A549 treated with CpdA at 1 μM for 4 hours (cell line): ENCODE results near the gene PLIN1. TPM values are rescaled to one million over a fixed set of nuclear protein-coding genes. Genes with fewer than 3 reads are reported as not detected.

ENCODE experiments used
- total RNA-seq: library from RNA; stranded (reverse); fragments of 200-300 nt; extraction: Qiagen RNA extraction; gene quantifications from 5 replicates; pipeline ENCODE4 v1.2.3, GENCODE V29; 2022; ENCODE audit warnings: low read depth

Gene PLIN1, protein sequence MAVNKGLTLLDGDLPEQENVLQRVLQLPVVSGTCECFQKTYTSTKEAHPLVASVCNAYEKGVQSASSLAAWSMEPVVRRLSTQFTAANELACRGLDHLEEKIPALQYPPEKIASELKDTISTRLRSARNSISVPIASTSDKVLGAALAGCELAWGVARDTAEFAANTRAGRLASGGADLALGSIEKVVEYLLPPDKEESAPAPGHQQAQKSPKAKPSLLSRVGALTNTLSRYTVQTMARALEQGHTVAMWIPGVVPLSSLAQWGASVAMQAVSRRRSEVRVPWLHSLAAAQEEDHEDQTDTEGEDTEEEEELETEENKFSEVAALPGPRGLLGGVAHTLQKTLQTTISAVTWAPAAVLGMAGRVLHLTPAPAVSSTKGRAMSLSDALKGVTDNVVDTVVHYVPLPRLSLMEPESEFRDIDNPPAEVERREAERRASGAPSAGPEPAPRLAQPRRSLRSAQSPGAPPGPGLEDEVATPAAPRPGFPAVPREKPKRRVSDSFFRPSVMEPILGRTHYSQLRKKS
- total RNA-seq = 0.06 to 0.11 TPM (median 0.08 TPM) in 3 of 5 replicates, not detected in the others

DNA sequence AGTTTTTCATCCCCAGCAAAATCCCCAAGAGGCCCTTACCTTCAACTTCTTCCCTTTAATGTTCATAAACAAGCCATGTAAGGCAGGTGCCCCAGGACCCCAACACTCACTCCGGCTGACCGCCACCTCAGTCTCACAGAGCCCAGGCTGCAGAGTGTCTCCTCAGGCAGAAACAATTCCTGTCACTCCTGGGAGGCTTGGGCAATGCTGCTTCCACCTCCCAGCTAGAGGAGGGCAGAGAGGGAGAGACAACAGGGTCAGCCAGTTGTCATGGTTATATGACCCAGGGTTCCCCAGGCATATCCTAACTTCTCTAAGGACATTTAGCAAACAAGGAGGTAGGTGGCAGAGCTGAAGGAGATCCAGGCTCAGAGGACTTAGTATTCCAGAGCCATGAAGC lies at the start of gene PLIN1:
Gene PLIN1 (minus strand): TSS at position 156 of the 400 bp plus-strand sequence. CDS start 1,878 bp downstream, outside the sequence.

DNA sequence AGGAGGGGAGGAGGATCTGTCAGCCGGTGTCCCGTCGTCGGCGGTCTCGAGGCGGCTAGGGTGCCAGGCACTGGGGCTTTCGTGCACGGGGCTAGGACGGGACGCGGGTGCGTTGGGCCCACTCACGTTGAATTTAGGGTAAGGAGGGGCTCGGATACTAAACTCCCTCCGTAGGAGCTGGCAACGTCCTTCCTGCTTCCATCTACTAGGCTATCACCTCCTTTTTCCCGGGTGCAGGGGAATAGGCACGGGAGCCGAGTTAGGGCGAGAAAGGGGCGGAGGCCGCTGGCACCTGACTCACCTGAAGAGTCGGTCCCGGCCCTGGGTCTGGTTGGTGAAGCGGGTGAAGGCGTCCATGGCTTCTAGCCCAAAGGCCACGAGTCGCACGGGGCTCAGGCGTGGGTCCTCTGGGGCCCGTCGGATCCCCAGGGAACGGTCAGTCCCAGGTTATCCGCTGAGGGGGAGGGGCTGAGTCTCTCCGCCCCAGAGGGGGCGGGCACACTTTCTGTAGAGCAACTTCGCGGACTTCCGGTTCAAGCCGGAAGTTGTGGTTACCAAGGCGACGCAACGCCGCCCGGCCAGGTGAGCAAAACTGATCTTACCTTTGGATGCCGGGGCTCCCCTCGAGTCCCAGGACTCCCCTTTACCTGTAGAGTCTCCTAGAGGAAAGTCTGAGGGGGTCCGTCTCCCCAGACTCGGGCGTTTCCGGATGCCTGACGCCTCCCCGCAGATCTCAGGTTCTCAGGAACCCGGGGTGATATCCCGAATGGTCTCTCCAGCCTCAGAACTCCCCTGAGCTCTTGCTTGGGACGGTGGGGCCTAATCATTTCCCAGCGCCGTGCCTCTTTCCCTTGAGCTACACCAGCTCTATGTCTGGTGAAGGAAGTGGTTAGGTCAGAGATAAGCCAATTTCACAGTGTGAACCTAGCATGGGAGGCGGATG lies 11.4 kb upstream of the PLIN1 start, which contains the start of the genes PEX11A and WDR93:
Gene PEX11A (minus strand): TSS at position 479 of the 943 bp plus-strand sequence. CDS start 122 bp downstream, at position 357.
Gene WDR93 (plus strand): TSS at position 536 of the 943 bp plus-strand sequence. CDS start 10,936 bp downstream, outside the sequence.

DNA sequence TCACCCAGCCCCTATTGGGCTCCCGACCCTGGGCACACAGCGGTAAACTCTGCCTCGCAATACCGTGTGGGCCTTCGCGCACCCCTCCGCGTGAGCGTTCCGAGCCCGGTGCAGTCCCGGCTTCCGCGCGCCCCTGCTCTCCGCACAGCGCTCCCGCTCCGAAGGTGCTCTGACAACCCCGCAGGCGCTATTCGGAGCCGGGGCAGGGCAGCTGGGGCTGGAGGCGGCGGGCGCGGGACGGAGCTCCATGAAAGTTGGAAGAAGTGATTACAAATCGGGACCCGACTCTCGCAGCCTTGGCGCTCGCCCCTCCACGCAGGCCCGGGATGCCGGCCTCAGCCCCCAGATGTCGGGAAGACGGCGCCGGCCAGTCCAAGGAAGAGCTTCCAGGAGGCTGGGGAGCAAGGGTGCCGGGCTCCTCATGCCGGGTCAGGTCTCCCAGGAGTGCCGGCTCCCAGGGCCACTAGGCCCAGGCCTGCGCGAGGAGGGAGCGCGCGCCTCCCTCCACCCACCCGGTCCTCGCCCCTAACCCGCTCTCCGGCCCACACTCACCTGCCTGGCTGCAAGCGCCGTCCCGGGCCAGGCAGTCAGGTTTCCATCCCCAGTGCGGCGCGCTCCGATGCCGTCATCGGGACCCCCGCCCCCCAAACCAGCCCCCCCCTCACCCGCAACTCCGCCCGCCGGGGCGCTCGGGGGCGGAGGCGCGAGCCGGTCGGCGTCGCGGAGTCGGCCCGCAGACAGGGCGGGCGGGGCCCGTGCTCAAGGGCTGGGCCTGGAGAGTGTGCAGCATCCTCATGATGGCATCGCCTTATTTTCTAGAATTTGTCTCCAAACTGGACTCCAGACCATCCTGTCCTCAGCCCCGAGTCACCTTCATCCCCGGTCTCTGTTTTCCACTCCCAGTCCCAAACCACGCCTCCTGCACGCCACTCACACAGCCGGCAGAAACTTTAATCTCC lies 24.0 kb downstream of the PLIN1 start, which contains the start of gene KIF7:
Gene KIF7 (minus strand): TSS at position 621 of the 959 bp plus-strand sequence. CDS start 2,537 bp downstream, outside the sequence.

Other genes with a start within 250 kb of the PLIN1 start
- gene RHCG, start 182.8 kb downstream of the PLIN1 start, total RNA-seq = 35.4 to 44.9 TPM (median 36.0 TPM) in 5 replicates
- gene TICRR, start 103.9 kb downstream of the PLIN1 start, total RNA-seq = 12.8 to 15.7 TPM (median 14.9 TPM) in 5 replicates
- 3.3 to 5.6 TPM (median 3.9 TPM) in 5 replicates for gene KIF7, start 23.9 kb downstream of the PLIN1 start, total RNA-seq
- 5.9 to 7.7 TPM (median 6.9 TPM) in 5 replicates for gene PEX11A, start 11.4 kb upstream of the PLIN1 start, total RNA-seq
- gene WDR93, start 11.4 kb upstream of the PLIN1 start, total RNA-seq = 0.06 to 0.28 TPM (median 0.21 TPM) in 4 of 5 replicates, not detected in the other
- 2.9 to 7.5 TPM (median 6.2 TPM) in 5 replicates for gene MESP1, start 71.9 kb upstream of the PLIN1 start, total RNA-seq
- 0.41 to 0.73 TPM (median 0.51 TPM) in 4 of 5 replicates, not detected in the other for gene MESP2, start 97.0 kb upstream of the PLIN1 start, total RNA-seq
- 27.2 to 39.1 TPM (median 35.6 TPM) in 5 replicates for gene ANPEP, start 135.5 kb upstream of the PLIN1 start, total RNA-seq
- gene AP3S2, start 214.6 kb upstream of the PLIN1 start, total RNA-seq = 35.7 to 85.4 TPM (median 42.2 TPM) in 5 replicates
- 9.2 to 12.5 TPM (median 12.0 TPM) in 5 replicates for gene ARPIN, start 233.6 kb upstream of the PLIN1 start, total RNA-seq